HG03521 (cell line): Measurements from ENCODE around the gene LRRN2.
"Not testable (repeated sequence)": the region's sequence is repeated elsewhere in the genome, so short reads cannot be mapped to it uniquely, and the experiment has no call there.

Source experiments
- ATAC-seq: cut with Tn5 transposase; IDR thresholded peaks from one replicate; pipeline ENCODE4 v1.9.1; 2021; ENCODE audit warnings: mild to moderate bottlenecking, moderate library complexity; ENCODE audit not compliant: unreplicated experiment

Gene LRRN2

DNA sequence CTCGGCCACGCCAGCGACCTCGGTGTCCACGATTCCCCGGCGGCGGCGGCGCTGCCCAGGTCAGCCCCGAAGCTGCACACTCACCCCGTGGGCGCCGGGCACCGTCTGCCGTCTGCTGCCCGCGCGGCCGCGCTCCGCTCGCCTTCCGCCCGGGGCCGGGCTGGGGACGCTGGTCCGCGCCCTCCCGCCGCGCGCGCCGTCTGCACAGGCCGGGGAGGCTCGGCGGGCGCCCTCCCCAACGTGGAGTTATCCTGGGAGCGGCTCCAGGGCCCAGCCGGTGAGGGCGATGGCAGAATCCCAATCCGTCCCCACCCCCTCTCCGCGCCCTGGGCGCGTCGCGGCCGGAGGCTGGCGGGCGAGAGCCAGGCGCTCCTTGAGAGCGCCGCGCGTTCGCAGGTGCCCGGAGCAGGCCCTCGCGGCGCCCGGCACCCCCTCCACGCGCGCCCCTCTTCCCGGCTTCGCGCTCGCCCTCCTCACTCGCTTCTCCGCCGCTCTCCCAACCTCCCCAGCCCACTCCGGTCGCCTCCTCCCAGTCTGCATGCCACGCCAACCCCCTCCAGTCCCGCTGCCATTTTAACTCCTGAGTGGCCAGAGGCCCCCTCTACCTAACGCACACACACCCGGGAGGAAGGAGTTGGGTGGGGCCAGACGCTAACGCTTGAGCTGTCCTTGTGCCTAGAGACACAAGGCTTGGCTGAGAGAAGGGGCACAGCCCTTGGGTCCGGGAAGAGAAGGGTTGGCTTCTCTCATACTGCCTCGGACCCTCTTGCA, at the start of gene LRRN2:
TSS of gene LRRN2 (minus strand) at position 503 of the 771 bp plus-strand sequence. CDS start 65,746 bp downstream, outside the sequence.
- no peak for ATAC-seq

DNA sequence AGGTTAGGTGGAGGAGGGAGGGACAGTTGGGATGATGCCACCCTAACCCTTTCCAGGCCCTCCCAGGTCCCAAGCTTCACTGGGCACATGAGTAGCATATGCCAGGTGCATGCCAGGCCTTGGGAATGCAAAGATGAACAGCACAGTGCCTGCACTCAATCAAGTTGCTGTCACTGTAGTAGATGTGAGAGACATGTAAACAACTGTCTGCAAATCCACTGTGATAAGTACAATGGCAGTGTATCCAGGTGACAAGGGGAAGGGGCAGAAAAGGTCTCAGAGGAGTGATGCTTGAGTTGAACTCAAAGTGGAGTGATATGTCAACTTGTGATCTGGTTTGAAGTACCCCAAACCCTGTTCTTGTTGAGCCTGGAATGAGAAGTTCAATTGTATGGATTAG, 49.5 kb upstream of the LRRN2 start:
- no peak for ATAC-seq

DNA sequence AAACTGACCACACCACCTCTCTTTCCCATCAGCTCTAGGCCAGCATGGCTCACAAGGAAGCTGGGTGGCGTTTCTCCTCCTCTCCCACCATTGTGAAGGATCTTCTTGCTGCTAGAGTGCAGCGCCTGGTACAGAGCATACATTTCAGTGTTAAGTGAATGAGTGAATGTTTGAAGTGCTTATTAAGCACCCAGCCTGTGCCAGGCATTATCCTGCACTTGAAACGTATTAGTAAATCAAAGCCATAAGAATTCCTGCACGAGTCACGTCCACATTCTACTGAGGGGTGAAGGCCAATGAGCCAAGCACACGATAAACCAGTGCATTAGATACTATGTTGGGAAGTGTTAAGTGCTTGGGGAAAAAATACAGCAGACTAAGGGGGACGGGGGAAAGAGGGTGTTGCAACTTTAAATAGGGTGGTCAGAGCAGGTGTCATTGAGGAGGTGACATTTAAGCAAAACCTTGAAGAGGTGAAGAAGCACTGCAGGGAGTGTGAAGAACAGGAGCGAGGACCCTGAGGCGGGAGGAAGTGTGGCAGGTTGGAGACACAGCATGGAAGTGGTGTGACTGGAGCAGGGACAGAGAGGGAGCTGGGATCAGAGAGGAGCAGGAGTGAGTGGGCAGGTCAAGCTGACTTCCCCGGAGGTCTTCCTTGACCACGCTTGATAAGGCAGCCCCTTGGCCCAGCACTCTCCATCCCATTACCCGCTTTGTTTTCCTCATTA, 48.5 kb upstream of the LRRN2 start:
- no peak for ATAC-seq

DNA sequence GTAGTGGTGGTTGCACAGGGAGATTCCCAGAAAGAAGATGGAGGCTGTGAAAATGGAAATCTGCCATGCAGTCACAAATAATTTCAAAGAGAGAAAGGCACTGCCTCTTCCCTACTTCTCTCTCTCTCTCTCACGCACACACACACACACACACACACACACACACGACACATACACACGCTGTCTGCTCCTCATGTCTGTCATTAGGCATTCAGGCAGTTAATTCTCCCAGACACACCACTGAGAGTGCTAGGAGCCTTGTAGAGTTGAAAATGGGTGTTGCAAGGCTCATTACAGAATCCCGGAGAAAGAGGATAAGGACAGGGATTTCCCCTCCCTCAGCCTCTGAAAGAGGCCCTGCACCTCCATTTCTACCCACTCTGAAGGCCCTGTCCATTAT, 47.8 kb upstream of the LRRN2 start:
- ATAC-seq: no peak

DNA sequence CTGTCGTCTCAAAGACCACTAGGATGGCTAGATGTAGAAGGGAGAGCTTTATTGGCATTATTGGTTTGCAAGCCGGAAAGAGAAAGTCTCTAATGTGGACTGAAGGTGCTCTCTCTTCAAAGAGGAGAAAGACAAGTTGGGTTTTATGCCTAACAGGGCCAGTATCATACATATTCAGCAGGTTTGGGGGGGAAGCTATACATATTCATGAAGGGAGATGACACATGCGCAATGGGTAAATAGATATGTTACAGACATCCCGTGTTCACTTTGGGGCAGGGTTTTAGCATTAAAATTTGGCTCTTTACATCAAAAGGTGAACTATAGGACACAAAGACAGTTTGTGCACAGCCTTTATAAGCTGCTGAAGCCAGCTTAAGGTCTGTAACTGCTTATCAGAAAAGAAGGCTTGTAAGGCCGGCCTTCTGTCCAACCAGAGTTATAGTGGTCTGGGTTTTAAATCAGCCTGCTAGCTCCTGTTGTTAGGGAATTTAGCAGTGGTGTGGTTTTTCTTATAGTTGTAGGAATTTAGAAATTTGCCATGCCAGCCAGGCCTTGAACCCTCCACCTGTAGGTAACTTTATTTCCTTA, 46.5 kb upstream of the LRRN2 start:
- ATAC-seq: no peak

DNA sequence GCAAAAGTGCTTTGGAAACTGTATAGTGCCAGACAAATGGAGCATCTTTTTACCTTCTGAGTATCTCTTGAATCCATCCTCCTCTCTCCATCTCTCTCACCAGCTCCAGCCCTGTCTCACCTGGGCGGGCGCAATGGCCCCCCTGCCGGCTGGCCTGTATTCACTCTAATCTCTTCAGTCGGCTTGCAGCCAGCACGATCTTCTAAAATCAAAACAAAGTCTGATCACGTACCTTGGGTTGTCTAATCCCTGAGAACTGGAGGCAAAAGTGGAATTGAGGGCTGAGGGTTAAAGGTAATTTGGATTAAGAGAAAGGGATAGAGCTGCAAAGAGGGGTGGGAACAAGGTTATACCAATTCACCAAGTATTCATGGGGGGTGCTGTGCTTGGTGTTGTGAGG, 46.0 kb upstream of the LRRN2 start:
- ATAC-seq: no peak

DNA sequence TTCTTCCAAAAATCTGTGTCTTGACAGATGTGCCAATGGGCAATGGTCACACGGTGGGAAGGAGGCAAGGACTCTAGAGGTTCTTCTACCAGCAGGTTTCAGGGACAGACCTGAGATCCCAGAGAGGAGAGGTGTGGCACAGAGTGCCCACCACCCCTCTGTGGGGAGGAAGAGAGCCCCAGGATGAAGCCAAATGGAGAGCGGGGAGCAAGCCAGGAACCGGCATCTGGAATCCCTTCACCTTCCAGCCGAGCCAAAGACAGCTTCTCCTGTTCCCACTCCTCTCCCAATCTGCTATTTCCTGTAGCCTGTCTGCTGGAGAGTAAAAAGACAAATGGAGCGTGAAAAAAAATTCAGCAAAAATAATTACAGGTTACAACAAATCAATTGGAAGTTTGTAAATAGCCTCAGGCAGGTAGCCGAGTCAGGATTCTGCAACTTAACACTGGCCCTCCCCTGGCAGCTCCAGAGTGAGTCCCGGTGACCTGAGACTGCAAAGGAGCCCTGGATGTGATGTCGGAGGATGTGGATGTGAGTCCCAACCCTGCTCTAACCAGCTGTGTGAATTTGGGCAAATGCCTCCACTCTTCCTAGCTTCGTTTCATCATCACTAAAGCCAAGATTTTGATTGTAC, 45.4 kb upstream of the LRRN2 start:
- ATAC-seq: no peak

DNA sequence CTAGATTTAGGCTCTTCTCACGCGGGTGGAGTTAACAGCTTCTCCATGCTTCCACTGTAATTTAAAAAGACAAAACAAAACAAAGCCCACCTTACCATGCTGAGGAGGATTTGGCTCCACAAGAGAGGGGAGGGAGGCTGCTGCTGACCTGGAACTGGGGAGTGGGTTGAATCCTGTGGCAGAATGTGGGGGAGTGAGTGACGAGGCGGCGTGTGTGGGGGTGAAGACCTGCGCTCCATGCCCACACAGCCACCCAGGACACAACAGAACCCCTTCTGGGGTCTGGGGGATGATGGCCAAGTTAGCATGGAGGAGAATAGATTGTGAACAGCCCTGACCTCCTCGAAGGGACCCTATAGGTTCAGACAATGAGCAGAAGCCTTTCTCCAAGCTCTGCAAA, 44.0 kb upstream of the LRRN2 start:
- no peak for ATAC-seq

DNA sequence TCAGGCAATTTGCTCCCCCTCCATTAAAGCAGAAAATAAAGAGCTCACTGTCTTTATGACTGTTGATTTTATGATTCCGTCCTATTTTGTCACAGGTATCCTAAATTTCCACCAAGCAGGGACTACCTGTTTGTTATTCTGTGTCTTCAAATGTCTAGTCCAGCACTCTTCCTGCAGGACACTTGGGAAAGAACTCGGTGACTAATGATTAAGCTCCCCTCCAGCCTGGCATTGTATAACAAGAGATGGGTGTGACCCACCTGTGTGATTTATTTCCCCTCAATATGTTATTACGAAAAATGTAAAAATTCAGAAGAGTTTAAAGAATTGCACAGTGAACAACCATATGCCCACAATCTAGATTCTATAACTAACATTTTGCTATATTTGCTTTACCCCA, 42.9 kb upstream of the LRRN2 start:
- ATAC-seq: no peak

DNA sequence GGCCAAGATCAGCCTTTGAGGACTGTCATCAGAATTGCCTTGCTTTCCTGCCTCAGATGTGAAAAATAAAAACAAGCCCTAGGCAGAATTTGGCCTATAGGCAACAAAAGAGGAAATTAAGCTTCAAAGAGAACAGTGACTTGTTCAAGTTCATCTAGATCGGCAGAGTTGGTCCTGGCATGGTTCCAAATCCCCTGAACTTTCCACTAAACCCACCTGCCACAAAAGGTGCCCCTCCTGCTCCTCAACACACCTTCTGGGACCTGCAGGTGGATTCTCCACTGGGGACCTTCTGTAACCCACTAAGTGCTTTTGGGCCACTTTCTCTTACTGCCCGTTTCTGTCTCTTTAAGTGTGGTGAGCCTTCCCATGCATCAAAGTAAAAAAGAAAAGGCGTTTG, 42.5 kb upstream of the LRRN2 start:
- ATAC-seq: no peak

DNA sequence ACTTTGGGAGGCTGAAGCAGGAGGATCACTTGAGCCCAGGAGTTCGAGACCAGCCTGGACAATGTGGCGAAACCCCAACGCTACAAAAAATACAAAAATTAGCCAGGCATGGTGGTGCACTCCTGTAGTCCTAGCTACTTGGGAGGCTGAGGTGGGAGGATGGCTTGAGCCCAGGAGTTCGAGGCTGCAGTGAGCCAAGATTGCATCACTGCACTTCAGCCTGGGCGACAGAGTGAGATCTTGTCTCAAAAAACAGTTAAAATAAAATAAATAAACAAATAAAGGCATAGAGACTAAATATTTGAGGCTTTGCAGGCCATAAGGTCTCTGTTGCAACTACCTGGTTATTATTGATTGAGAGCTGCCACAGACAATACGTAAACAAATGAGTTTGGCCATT, 41.9 kb upstream of the LRRN2 start:
- ATAC-seq: not testable (repeated sequence)

DNA sequence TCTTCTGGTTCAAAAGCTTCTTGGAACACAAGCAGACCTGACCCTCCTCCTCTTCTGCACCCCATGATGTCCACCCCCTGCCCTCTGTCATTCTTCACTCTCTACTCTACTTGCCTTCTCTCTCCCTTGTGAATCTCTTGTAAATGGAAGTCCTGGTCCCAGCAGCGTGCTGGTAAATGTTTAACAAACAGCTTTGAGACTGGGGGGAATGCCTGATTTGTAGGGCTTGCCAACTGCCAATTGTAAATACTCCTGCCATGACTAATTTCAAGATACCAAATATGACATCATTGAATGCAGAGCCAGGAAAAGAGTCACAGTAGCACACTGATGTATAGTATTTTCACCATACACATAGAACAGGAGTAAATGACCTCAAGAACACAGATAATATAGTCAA, 40.9 kb upstream of the LRRN2 start:
- no peak for ATAC-seq

DNA sequence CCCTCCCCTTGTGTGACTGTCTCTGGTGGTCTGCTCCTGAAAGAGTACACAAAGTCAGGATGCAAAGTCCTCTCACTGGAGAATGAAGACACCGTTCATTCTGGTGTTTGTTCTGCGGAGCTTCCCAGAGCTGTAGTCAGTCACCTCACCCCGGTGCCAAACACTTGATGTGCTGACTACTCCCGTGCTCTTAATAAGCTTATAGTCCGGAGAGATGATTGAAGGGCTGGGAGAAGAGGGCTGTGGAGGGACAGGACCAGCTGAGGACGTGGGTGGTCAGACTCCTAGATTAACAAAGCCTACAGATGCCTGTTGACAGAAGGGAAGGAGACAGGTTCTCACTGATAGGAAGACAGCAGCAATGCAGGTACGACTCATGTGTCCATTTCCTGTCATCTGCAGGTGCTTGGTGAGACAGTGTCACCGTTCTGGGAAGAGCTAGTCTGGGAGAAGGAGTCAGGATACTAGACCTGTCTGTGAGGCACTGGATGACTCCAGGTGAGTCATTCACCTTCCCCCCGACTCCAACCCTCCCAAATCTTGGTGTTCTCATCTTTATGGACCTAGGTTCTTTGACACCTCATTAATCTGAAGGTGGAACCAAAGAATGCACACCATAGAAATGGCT, 40.4 kb upstream of the LRRN2 start:
- no peak for ATAC-seq

DNA sequence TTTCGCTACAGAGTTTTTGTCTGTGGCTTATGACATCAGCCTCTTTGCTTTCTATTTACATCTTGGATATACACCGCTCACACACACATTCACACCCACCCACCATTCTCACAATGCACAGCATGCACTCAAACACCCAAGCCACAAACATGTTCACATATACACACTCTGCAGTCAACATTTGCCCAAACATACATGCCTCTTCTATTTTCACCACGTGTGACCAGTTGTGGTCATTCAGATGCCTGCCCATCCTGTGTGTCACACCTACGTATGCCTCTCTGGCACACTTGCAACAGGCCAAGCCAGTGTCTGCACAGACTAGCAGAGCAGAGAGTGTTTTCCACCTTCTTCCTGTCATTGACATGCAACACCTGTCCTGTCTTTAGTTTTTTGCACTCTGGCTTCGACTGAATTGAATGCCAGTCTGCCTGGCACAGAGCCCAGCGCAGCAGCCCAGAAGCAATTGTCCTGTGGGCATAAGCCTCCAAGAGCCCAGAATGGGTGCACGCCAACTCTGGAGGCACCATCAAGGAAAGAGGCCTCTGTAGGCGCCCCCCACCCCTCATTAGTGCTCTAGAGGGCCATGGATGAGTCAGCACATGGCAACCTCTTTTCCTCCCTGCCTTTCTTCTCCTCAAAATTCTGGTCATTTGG, 37.7 kb upstream of the LRRN2 start:
- no peak for ATAC-seq

DNA sequence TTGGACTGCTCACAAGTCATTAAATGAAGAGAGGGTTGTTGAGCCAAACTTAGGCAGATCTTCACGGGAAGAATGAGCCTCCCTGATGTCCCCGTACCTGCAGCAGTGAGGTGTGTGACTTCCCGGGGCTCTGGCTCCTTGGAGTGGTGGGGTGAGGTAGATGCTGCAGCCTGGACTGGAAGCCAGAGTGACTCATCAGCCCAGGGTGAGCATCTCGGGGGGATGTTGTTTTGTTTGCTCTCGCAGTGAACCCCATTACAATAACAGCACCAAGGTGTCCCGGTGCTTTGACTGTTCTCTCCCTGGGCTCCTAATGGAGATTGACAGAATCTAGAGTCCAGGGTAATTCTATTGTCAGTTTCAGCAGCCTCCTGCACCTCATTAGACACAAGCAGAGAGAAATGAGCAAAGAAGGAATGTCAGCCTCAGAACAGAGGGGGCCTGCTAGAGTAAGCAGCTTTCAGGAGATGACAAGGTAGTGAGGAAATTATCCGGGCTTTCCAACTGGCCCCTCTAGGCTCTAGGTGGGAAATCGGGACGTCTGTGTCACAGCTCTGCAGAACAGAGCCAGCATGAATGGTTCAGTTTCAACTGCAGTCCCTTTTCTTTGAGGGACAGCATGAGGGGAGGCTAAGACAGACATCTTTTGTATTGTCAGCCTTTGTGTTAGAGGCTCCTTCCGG, 36.0 kb upstream of the LRRN2 start:
- ATAC-seq: no peak

DNA sequence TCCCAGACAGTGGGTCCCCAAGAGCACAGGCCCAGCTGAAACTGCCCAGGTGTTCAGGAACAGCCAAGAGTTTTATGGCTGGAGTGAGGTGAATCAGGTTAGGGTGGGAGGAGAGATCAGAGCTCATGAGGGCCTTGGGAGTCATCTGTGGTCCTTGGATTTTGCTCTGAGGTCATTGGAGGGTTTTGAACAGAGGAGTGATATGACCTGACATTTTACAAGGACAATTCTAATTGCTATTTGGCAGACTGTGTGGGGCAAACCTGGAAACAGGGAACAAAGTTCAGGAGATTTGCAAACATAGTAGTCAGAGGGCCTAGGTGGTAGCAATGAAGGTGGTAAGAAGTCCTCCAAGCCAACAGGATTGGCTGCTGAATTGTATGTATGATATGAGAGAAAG, 31.1 kb upstream of the LRRN2 start:
- ATAC-seq: no peak

DNA sequence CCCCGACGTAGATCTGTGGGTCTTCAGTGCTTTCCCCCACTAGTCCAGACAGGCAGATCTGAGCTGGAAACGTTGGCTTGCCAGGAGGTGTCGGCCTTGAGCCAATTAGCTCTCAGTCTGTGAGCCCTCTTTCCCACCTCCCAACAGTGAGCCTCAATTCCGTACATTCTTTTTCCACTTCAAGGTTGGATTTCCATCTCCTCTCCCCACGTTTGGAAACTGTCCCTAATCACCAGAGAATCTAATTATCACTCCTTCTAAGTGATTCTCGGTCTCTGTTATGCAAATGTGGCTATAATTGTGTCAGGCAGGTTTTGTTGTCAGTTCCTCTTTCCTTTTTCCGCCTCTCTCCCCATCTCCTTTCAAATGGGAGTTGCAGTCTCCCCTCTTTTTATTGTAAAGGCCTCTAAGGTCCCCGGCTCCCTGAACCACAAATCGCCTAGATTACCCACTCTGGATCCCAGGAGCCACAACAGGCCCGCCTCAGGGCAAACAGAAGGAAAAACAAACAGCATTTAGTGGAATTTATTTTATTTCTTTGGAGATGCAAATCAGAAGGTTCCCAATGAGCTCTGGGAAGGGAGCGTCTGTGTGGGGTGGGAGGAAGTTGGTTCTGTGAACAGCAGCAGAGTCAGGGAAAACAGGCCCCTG, 29.4 kb upstream of the LRRN2 start:
- ATAC-seq: peak; percentile 47

DNA sequence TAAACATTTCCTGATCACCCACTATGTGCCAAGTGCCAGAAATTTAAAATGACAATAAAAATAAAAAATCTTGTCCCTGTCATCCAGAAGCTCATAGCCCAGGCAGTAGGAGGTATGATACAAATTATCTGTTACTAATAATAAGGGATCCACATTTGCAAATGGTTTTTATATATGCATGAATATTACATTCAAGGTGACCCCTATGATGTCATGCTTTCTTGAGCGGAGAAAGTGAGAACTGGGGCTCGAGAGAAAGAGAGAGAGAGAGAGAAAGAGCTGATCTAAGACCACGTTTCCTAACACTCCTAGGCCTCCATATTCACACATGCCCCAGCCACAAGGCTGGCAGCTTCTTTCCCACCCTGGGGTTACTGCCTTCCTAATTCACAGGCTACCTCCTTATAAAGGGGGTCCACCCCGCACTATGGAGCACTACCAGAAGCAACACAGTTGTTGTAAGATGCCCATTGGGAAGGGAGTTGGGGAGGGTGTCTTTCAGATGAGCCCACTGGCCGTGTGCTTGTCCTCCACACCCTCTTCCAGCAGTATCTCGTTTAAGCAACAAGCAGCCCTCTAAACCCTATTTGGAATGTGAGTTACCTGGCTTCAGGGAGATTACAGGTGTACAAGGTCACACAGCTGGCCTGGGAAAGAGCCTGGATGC, 28.8 kb upstream of the LRRN2 start:
- no peak for ATAC-seq

DNA sequence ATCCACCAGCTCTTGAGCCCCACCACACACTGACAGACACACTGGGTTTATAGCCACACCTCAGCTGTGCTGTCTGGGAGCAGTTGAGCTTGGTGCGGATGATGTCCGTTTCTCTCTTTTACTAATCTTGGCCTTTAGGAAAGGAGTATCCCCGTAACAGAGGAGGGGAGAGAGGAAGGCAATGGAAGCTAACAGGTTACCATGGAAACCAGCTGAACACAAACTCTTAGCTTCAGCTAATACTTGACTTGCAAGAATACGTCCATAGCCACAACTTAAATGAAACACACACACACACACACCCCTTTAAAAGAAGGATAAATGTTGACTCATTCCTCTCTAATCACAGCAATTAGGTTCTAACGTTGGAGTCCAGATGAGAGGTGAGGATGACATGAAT, 28.0 kb upstream of the LRRN2 start:
- no peak for ATAC-seq
